Measurements from ENCODE around the gene MFRP. TPM values are rescaled to one million over a fixed set of nuclear protein-coding genes. Genes with fewer than 3 reads are reported as not detected.

MFRP gene
- polyA plus RNA-seq, 1 experiment: not detected

GRCh38 chr11:119350302-119350701, 3.8 kb upstream of the MFRP start:
- no peak overlapping the region for H3K4me3 ChIP-seq (ENCODE audit: low read depth, low read length)
- no peak for TF ChIP-seq CTCF (IDR thresholded peaks at IDR 0.05; ENCODE audit: low read depth, low read length)
- no peak for DNase-seq (ENCODE audit: low read depth, low spot score)
- H3K27me3 ChIP-seq (ENCODE audit: control insufficient read depth, insufficient read depth, low read length): peaks cover 43% of the 10 kb centered on the region
- ChIA-PET CTCF (interaction anchor here (0.7 to 1.5 kb wide), 4 partner anchors 10 to 125 kb away, joined by 3 to 8 read pairs (median 7); no protein-coding TSS in a partner anchor), POLR2A (no interaction called here)
- H3K9me3 ChIP-seq (ENCODE audit: control insufficient read depth, insufficient read depth, low read length): no peaks in the 10 kb centered on the region
- H3K27ac ChIP-seq (ENCODE audit: low read depth, low read length): no peak overlapping the region

DNA sequence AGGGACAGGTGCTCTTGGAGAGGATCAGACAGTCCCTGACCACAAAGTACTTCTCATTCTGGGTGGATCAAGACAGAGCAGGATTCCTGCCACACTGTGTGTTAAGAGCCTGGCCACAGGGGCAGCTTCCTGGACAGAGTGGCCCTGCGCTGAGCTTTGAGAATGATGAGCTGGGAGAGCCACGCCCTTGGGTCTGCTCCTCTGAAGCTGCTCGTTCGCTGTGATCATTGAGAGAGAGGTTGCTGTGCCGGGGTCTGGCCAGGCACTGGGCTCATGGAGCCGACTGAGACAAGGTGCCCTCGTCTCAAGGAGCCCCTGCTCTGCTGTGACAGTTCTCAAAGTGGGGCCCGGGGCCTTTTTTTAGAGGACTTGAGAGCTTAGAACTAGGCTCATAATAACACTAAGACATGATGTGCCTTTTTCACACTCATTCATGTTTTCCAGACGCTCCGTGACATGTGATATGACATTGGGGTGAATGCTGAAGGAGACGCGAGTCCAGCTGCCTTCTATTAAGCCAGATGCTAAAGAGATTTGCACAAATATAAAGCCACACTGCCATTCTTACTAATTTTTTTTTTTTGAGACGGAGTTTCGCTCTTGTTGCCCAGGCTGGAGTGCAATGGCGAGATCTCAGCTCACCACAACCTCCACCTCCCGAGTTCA, 1.6 kb upstream of the MFRP start:
- POLR2A ChIA-PET: interaction anchor here (0.9 kb wide), 1 partner anchor 10 kb away, joined by 4 read pairs; no protein-coding TSS in a partner anchor
- Histone ChIP-seq H3K9me3 (ENCODE audit: control insufficient read depth, insufficient read depth, low read length) (no peaks in the 10 kb centered on the region), H3K4me3 (ENCODE audit: low read depth, low read length) (no peak overlapping the region), H3K27me3 (ENCODE audit: control insufficient read depth, insufficient read depth, low read length) (peaks cover 54% of the 10 kb centered on the region), H3K27ac (ENCODE audit: low read depth, low read length) (no peak overlapping the region)
- TF ChIP-seq CTCF (IDR thresholded peaks at IDR 0.05; ENCODE audit: low read depth, low read length): no peak
- CTCF ChIA-PET: interaction anchor here (1.3 to 2.4 kb wide), 5 partner anchors 9 to 127 kb away, joined by 3 to 31 read pairs (median 7); partner anchors contain the start of gene USP2
- DNase-seq (ENCODE audit: low read depth, low spot score): no peak

- POLR2A ChIA-PET: interaction anchor here (0.6 kb wide), 1 partner anchor 122 kb away, joined by 4 read pairs; no protein-coding TSS in a partner anchor
- TF ChIP-seq CTCF (IDR thresholded peaks at IDR 0.05; ENCODE audit: low read depth, low read length): no peak
- CTCF ChIA-PET: interaction anchor here (1.3 to 2.4 kb wide), 5 partner anchors 8 to 128 kb away, joined by 3 to 31 read pairs (median 7); partner anchors contain the start of gene USP2
- no peak for DNase-seq (ENCODE audit: low read depth, low spot score)
- H3K9me3 ChIP-seq (ENCODE audit: control insufficient read depth, insufficient read depth, low read length): no peaks in the 10 kb centered on the region
- H3K4me3 ChIP-seq (ENCODE audit: low read depth, low read length): no peak overlapping the region
- no peak overlapping the region for H3K27ac ChIP-seq (ENCODE audit: low read depth, low read length)
- H3K27me3 ChIP-seq (ENCODE audit: control insufficient read depth, insufficient read depth, low read length): peaks cover 56% of the 10 kb centered on the region
Observed at GRCh38 chr11:119347242-119347641, 737 bp upstream of the MFRP start.

- CTCF ChIA-PET: interaction anchor here (1.0 kb wide), 1 partner anchor 29 kb away, joined by 3 read pairs; no protein-coding TSS in a partner anchor
Observed at GRCh38 chr11:119345685-119346084, 820 bp downstream of the MFRP start.

More at GRCh38 chr11:119345685-119346084, 820 bp downstream of the MFRP start:
- no peaks in the 10 kb centered on the region for H3K9me3 ChIP-seq (ENCODE audit: control insufficient read depth, insufficient read depth, low read length)
- H3K27me3 ChIP-seq (ENCODE audit: control insufficient read depth, insufficient read depth, low read length): peaks cover 49% of the 10 kb centered on the region
- H3K4me3 ChIP-seq (ENCODE audit: low read depth, low read length): no peak overlapping the region
- DNase-seq (ENCODE audit: low read depth, low spot score): no peak
- TF ChIP-seq CTCF (IDR thresholded peaks at IDR 0.05; ENCODE audit: low read depth, low read length): no peak
- H3K27ac ChIP-seq (ENCODE audit: low read depth, low read length): no peak overlapping the region
- POLR2A ChIA-PET: no interaction called here
